WTC11 (cell line): Measurements from ENCODE around the gene MRAS. TPM values are rescaled to one million over a fixed set of nuclear protein-coding genes. Genes with fewer than 3 reads are reported as not detected.

ENCODE experiments used
- ATAC-seq: fragments of 200-7000 bp; cut with Tn5 transposase; 2 replicates; pipeline ENCODE4 v1.10.0; 2021; ENCODE audit warnings: mild to moderate bottlenecking, moderate library complexity
- CTCF ChIA-PET: fragments of 300-600 bp; sonication (Branson Sonifier 250); formaldehyde crosslinking; loops from one replicate; lab custom pipeline; 2021; ENCODE audit warnings: antibody characterized with exemption; lab: Charles Lee
- POLR2A ChIA-PET: fragments of 350-600 bp; sonication (Branson Sonifier 250); formaldehyde crosslinking; loops from one replicate; lab custom pipeline; 2021; ENCODE audit warnings: antibody characterized with exemption; lab: Charles Lee
- DNase-seq: peaks from one replicate; pipeline ENCODE4 v3.0.0; 2021; ENCODE audit warnings: low spot score
- H3K27ac Mint-ChIP-seq: 2 replicates; pipeline ENCODE4 v1.8.0; 2021; ENCODE audit warnings: mixed read lengths
- H3K27me3 Mint-ChIP-seq: 2 replicates; pipeline ENCODE4 v1.8.0; 2021; ENCODE audit warnings: low read depth, mild to moderate bottlenecking, moderate library complexity, mixed read lengths
- H3K36me3 Mint-ChIP-seq: 2 replicates; pipeline ENCODE4 v1.8.0; 2021; ENCODE audit warnings: mixed read lengths
- H3K4me1 Mint-ChIP-seq: 2 replicates; pipeline ENCODE4 v1.8.0; 2022; ENCODE audit warnings: mixed read lengths
- H3K4me3 Mint-ChIP-seq: 2 replicates; pipeline ENCODE4 v1.8.0; 2021; ENCODE audit warnings: mild to moderate bottlenecking, moderate library complexity, mixed read lengths
- H3K9me3 Mint-ChIP-seq: 2 replicates; pipeline ENCODE4 v1.8.0; 2021; ENCODE audit warnings: mixed read lengths
- CTCF ChIP-seq: fragments of 200-600 bp; IDR thresholded peaks from 2 replicates; pipeline ENCODE4 v1.8.0; 2022; ENCODE audit warnings: antibody characterized with exemption
- E2F1 ChIP-seq: sonication (generic); formaldehyde crosslinking; IDR thresholded peaks from 2 replicates; pipeline ENCODE4 v1.8.0; 2022; ENCODE audit warnings: mild to moderate bottlenecking, missing genetic modification reagents
- EMX1 ChIP-seq: fragments of 250-450 bp; sonication (Bioruptor Pico); IDR thresholded peaks from 2 replicates; pipeline ENCODE4 v1.8.0; 2021; ENCODE audit warnings: mild to moderate bottlenecking
- ERG ChIP-seq: fragments of 250-450 bp; sonication (Bioruptor Pico); IDR thresholded peaks from 2 replicates; pipeline ENCODE4 v1.8.0; 2021; ENCODE audit warnings: mild to moderate bottlenecking
- ESRRA ChIP-seq: sonication (generic); formaldehyde crosslinking; IDR thresholded peaks from 2 replicates; pipeline ENCODE4 v1.8.1; 2022; ENCODE audit warnings: mild to moderate bottlenecking, missing genetic modification reagents, borderline replicate concordance
- HMGA2 ChIP-seq: fragments of 250-450 bp; sonication (Bioruptor Pico); IDR thresholded peaks from 2 replicates; pipeline ENCODE4 v1.4.0; 2021; ENCODE audit warnings: mild to moderate bottlenecking, moderate library complexity
- IRF2 ChIP-seq: sonication (generic); formaldehyde crosslinking; IDR thresholded peaks from 2 replicates; pipeline ENCODE4 v1.8.0; 2022; ENCODE audit warnings: low read depth, missing genetic modification reagents, borderline replicate concordance
- JUN ChIP-seq: sonication (generic); formaldehyde crosslinking; IDR thresholded peaks from 2 replicates; pipeline ENCODE4 v1.8.0; 2023; ENCODE audit warnings: mild to moderate bottlenecking, missing genetic modification reagents
- NFYB ChIP-seq: sonication (generic); formaldehyde crosslinking; conservative IDR thresholded peaks from 2 replicates; pipeline ENCODE4 v1.8.0; 2022; ENCODE audit warnings: low read depth, missing genetic modification reagents
- NR3C1 ChIP-seq: sonication (generic); formaldehyde crosslinking; conservative IDR thresholded peaks from 2 replicates; pipeline ENCODE4 v1.8.1; 2023; ENCODE audit warnings: low read depth, mild to moderate bottlenecking, missing genetic modification reagents
- OVOL2 ChIP-seq: fragments of 250-450 bp; sonication (Bioruptor Pico); IDR thresholded peaks from 2 replicates; pipeline ENCODE4 v1.9.0; 2021; ENCODE audit warnings: mild to moderate bottlenecking, borderline replicate concordance
- PREB ChIP-seq: sonication (generic); formaldehyde crosslinking; IDR thresholded peaks from 2 replicates; pipeline ENCODE4 v1.8.1; 2022; ENCODE audit warnings: mild to moderate bottlenecking, missing genetic modification reagents, moderate library complexity, borderline replicate concordance
- RELA ChIP-seq: sonication (generic); formaldehyde crosslinking; IDR thresholded peaks from 2 replicates; pipeline ENCODE4 v1.8.1; 2022; ENCODE audit warnings: missing genetic modification reagents, mild to moderate bottlenecking, borderline replicate concordance
- SMAD4 ChIP-seq: sonication (generic); formaldehyde crosslinking; IDR thresholded peaks from 2 replicates; pipeline ENCODE4 v1.8.0; 2022; ENCODE audit warnings: mild to moderate bottlenecking, missing genetic modification reagents
- TEAD4 ChIP-seq: sonication (generic); formaldehyde crosslinking; IDR thresholded peaks from 2 replicates; pipeline ENCODE4 v1.8.0; 2022; ENCODE audit warnings: mild to moderate bottlenecking, missing genetic modification reagents
- ZBTB21 ChIP-seq: sonication (generic); formaldehyde crosslinking; IDR thresholded peaks from 2 replicates; pipeline ENCODE4 v1.8.1; 2023; ENCODE audit warnings: mild to moderate bottlenecking, missing genetic modification reagents, borderline replicate concordance
- ZBTB43 ChIP-seq: sonication (generic); formaldehyde crosslinking; IDR thresholded peaks from 2 replicates; pipeline ENCODE4 v1.8.1; 2023; ENCODE audit warnings: mild to moderate bottlenecking, missing genetic modification reagents
- ZNF121 ChIP-seq: sonication (generic); formaldehyde crosslinking; IDR thresholded peaks from 2 replicates; pipeline ENCODE4 v1.8.0; 2023; ENCODE audit warnings: missing genetic modification reagents
- ZNF232 ChIP-seq: sonication (generic); formaldehyde crosslinking; IDR thresholded peaks from 2 replicates; pipeline ENCODE4 v1.8.0; 2022; ENCODE audit warnings: mild to moderate bottlenecking, missing genetic modification reagents
- ZNF423 ChIP-seq: fragments of 250-450 bp; sonication (Bioruptor Pico); IDR thresholded peaks from 2 replicates; pipeline ENCODE4 v2.1.2; 2022; ENCODE audit warnings: mild to moderate bottlenecking, moderate library complexity
- ZNF512 ChIP-seq: sonication (generic); formaldehyde crosslinking; IDR thresholded peaks from 2 replicates; pipeline ENCODE4 v1.8.1; 2022; ENCODE audit warnings: missing genetic modification reagents, borderline replicate concordance
- ZNF532 ChIP-seq: fragments of 250-450 bp; sonication (Bioruptor Pico); IDR thresholded peaks from 2 replicates; pipeline ENCODE4 v1.9.0; 2021; ENCODE audit warnings: mild to moderate bottlenecking, borderline replicate concordance
- total RNA-seq: library from RNA; stranded (reverse); gene quantifications from 3 replicates; pipeline ENCODE4 v1.2.3, GENCODE V29; 2021

Gene MRAS
- total RNA-seq, 1 experiment from 2014 or later: 14.8 TPM

- Mint-ChIP-seq H3K36me3 (peaks cover 17% of the 10 kb centered on the region), H3K4me3 (no peak overlapping the region), H3K4me1 (peaks cover 48% of the 10 kb centered on the region), H3K9me3 (peaks cover 19% of the 10 kb centered on the region), H3K27ac (no peak overlapping the region), H3K27me3 (peaks cover 9% of the 10 kb centered on the region)
- TF ChIP-seq ZNF121 (CRISPR knock-in tag) (no peak), ZNF232 (CRISPR knock-in tag) (no peak), JUN (CRISPR knock-in tag) (no peak), ERG (no peak), TEAD4 (CRISPR knock-in tag) (no peak), ZNF423 (no peak), NR3C1 (CRISPR knock-in tag) (no peak), HMGA2 (CRISPR knock-in tag) (no peak), ZNF512 (CRISPR knock-in tag) (no peak), EMX1 (CRISPR knock-in tag) (no peak), RELA (CRISPR knock-in tag) (no peak), ZBTB43 (CRISPR knock-in tag) (no peak), CTCF (no peak), IRF2 (CRISPR knock-in tag) (no peak), OVOL2 (CRISPR knock-in tag) (no peak), E2F1 (CRISPR knock-in tag) (no peak)
- ChIA-PET POLR2A (no interaction called here), CTCF (interaction anchor here (2.0 kb wide), 1 partner anchor 8 kb away, joined by 5 read pairs; no protein-coding TSS in a partner anchor)
- ATAC-seq: no peak
- DNase-seq: no peak
Measured at GRCh38 chr3:138405001-138405400, 56.6 kb downstream of the MRAS start.

GRCh38 chr3:138405486-138405885 lies 57.1 kb downstream of the MRAS start:
- POLR2A ChIA-PET: no interaction called here
- CTCF ChIA-PET: interaction anchor here (1.0 to 2.0 kb wide), 2 partner anchors 9 to 12 kb away, joined by 3 to 5 read pairs; no protein-coding TSS in a partner anchor
- Mint-ChIP-seq H3K4me1 (peaks cover 52% of the 10 kb centered on the region), H3K27ac (no peak overlapping the region), H3K36me3 (peaks cover 17% of the 10 kb centered on the region), H3K9me3 (peaks cover 19% of the 10 kb centered on the region), H3K4me3 (no peak overlapping the region), H3K27me3 (peaks cover 13% of the 10 kb centered on the region)
- ATAC-seq: no peak
- DNase-seq: no peak
- TF ChIP-seq SMAD4 (CRISPR knock-in tag): no peak
- TF ChIP-seq EMX1 (CRISPR knock-in tag): no peak
- no peak for TF ChIP-seq HMGA2 (CRISPR knock-in tag)
- TF ChIP-seq E2F1 (CRISPR knock-in tag): no peak
- TF ChIP-seq NFYB (CRISPR knock-in tag): no peak
- no peak for TF ChIP-seq ZNF532 (CRISPR knock-in tag)
- TF ChIP-seq ESRRA (CRISPR knock-in tag): no peak
- no peak for TF ChIP-seq ZBTB21 (CRISPR knock-in tag)
- TF ChIP-seq PREB (CRISPR knock-in tag): no peak
